HepG2 (cell line): ENCODE data around the gene INHA. TPM values are rescaled to one million over a fixed set of nuclear protein-coding genes. Genes with fewer than 3 reads are reported as not detected.

Experiments
- FOXP4 ChIP-seq: sonication (generic); formaldehyde crosslinking; IDR thresholded peaks from 2 replicates; pipeline ENCODE4 v1.4.0; 2020; ENCODE audit warnings: missing genetic modification reagents
- KMT2B ChIP-seq: IDR thresholded peaks from 2 replicates; pipeline ENCODE4 v1.6.1; 2016; ENCODE audit warnings: missing genetic modification reagents, missing compliant biosample characterization
- NFYB ChIP-seq: sonication (generic); formaldehyde crosslinking; IDR thresholded peaks from 2 replicates; pipeline ENCODE4 v1.4.0; 2020; ENCODE audit warnings: missing genetic modification reagents
- PAX8 ChIP-seq: sonication (generic); formaldehyde crosslinking; IDR thresholded peaks from 2 replicates; pipeline ENCODE4 v1.8.0; 2022; ENCODE audit warnings: mild to moderate bottlenecking, missing genetic modification reagents, borderline replicate concordance
- SNAI1 ChIP-seq: sonication (generic); formaldehyde crosslinking; IDR thresholded peaks from 2 replicates; pipeline ENCODE4 v1.5.0; 2020; ENCODE audit warnings: mild to moderate bottlenecking, missing genetic modification reagents, borderline replicate concordance
- TBX2 ChIP-seq: sonication (generic); formaldehyde crosslinking; IDR thresholded peaks from 2 replicates; pipeline ENCODE4 v1.5.0; 2020; ENCODE audit warnings: missing genetic modification reagents, mild to moderate bottlenecking, borderline replicate concordance
- polyA plus RNA-seq, 8 experiments: library from polyadenylated mRNA; depleted of rRNA in 3 of 8; stranded (reverse) in 7 of 8; unstranded in 1 of 8; fragments of >200 nt; fragmentation: Illumina TruSeq in 4 of 8; extraction: Trizol in 4 of 8; gene quantifications; 2 replicates each; pipeline versions ENCODE4 v1.2.1 to v1.2.3, GENCODE V29; 2011 to 2016; ENCODE audit warnings: low read depth in 4 of 8, missing spikeins in 1 of 8, mixed read lengths in 1 of 8; ENCODE audit not compliant: insufficient read depth in 1 of 8
- total RNA-seq, 5 experiments: library from RNA; depleted of rRNA; stranded (reverse); fragments of >200 nt; fragmentation: Illumina TruSeq; extraction: Trizol; gene quantifications; 2 replicates each; pipeline ENCODE4 v1.2.3, GENCODE V29; 2016; ENCODE audit warnings: low read depth in 1 of 5
- TF ChIP-seq, protein P1 (sequence below): sonication (generic); formaldehyde crosslinking; IDR thresholded peaks from 2 replicates; pipeline ENCODE4 v1.5.1; 2020; ENCODE audit warnings: mild to moderate bottlenecking, missing genetic modification reagents, borderline replicate concordance
- TF ChIP-seq, protein P2 (sequence below): sonication (generic); formaldehyde crosslinking; IDR thresholded peaks from 2 replicates; pipeline ENCODE4 v1.4.0; 2020; ENCODE audit warnings: mild to moderate bottlenecking, missing genetic modification reagents, borderline replicate concordance
- TF ChIP-seq, protein P3 (sequence below): IDR thresholded peaks from 2 replicates; pipeline ENCODE4 v1.4.0; 2020; ENCODE audit warnings: mild to moderate bottlenecking, missing genetic modification reagents

INHA gene
- total and polyA plus RNA-seq, 2 of the 13 experiments (the other 11 are each of a cell fraction or from before 2014, with no cell fraction given) = 4.1 to 15.2 TPM

- TF ChIP-seq, protein P1, sequence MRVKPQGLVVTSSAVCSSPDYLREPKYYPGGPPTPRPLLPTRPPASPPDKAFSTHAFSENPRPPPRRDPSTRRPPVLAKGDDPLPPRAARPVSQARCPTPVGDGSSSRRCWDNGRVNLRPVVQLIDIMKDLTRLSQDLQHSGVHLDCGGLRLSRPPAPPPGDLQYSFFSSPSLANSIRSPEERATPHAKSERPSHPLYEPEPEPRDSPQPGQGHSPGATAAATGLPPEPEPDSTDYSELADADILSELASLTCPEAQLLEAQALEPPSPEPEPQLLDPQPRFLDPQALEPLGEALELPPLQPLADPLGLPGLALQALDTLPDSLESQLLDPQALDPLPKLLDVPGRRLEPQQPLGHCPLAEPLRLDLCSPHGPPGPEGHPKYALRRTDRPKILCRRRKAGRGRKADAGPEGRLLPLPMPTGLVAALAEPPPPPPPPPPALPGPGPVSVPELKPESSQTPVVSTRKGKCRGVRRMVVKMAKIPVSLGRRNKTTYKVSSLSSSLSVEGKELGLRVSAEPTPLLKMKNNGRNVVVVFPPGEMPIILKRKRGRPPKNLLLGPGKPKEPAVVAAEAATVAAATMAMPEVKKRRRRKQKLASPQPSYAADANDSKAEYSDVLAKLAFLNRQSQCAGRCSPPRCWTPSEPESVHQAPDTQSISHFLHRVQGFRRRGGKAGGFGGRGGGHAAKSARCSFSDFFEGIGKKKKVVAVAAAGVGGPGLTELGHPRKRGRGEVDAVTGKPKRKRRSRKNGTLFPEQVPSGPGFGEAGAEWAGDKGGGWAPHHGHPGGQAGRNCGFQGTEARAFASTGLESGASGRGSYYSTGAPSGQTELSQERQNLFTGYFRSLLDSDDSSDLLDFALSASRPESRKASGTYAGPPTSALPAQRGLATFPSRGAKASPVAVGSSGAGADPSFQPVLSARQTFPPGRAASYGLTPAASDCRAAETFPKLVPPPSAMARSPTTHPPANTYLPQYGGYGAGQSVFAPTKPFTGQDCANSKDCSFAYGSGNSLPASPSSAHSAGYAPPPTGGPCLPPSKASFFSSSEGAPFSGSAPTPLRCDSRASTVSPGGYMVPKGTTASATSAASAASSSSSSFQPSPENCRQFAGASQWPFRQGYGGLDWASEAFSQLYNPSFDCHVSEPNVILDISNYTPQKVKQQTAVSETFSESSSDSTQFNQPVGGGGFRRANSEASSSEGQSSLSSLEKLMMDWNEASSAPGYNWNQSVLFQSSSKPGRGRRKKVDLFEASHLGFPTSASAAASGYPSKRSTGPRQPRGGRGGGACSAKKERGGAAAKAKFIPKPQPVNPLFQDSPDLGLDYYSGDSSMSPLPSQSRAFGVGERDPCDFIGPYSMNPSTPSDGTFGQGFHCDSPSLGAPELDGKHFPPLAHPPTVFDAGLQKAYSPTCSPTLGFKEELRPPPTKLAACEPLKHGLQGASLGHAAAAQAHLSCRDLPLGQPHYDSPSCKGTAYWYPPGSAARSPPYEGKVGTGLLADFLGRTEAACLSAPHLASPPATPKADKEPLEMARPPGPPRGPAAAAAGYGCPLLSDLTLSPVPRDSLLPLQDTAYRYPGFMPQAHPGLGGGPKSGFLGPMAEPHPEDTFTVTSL (CRISPR knock-in tag) = 0 out of 2 replicates have a peak, but pooled peaks have one; percentile 51
- TF ChIP-seq KMT2B (no peak), SNAI1 (CRISPR knock-in tag) (no peak), TBX2 (CRISPR knock-in tag) (peak; percentile 58; the same call in 1 of the 2 replicates), FOXP4 (CRISPR knock-in tag) (peak; percentile 44; the same call in 1 of the 2 replicates), NFYB (no peak), PAX8 (no peak)
- TF ChIP-seq, protein P2, sequence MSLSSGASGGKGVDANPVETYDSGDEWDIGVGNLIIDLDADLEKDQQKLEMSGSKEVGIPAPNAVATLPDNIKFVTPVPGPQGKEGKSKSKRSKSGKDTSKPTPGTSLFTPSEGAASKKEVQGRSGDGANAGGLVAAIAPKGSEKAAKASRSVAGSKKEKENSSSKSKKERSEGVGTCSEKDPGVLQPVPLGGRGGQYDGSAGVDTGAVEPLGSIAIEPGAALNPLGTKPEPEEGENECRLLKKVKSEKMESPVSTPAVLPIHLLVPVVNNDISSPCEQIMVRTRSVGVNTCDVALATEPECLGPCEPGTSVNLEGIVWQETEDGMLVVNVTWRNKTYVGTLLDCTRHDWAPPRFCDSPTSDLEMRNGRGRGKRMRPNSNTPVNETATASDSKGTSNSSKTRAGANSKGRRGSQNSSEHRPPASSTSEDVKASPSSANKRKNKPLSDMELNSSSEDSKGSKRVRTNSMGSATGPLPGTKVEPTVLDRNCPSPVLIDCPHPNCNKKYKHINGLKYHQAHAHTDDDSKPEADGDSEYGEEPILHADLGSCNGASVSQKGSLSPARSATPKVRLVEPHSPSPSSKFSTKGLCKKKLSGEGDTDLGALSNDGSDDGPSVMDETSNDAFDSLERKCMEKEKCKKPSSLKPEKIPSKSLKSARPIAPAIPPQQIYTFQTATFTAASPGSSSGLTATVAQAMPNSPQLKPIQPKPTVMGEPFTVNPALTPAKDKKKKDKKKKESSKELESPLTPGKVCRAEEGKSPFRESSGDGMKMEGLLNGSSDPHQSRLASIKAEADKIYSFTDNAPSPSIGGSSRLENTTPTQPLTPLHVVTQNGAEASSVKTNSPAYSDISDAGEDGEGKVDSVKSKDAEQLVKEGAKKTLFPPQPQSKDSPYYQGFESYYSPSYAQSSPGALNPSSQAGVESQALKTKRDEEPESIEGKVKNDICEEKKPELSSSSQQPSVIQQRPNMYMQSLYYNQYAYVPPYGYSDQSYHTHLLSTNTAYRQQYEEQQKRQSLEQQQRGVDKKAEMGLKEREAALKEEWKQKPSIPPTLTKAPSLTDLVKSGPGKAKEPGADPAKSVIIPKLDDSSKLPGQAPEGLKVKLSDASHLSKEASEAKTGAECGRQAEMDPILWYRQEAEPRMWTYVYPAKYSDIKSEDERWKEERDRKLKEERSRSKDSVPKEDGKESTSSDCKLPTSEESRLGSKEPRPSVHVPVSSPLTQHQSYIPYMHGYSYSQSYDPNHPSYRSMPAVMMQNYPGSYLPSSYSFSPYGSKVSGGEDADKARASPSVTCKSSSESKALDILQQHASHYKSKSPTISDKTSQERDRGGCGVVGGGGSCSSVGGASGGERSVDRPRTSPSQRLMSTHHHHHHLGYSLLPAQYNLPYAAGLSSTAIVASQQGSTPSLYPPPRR (CRISPR knock-in tag) = peak; percentile 45
- TF ChIP-seq, protein P3, sequence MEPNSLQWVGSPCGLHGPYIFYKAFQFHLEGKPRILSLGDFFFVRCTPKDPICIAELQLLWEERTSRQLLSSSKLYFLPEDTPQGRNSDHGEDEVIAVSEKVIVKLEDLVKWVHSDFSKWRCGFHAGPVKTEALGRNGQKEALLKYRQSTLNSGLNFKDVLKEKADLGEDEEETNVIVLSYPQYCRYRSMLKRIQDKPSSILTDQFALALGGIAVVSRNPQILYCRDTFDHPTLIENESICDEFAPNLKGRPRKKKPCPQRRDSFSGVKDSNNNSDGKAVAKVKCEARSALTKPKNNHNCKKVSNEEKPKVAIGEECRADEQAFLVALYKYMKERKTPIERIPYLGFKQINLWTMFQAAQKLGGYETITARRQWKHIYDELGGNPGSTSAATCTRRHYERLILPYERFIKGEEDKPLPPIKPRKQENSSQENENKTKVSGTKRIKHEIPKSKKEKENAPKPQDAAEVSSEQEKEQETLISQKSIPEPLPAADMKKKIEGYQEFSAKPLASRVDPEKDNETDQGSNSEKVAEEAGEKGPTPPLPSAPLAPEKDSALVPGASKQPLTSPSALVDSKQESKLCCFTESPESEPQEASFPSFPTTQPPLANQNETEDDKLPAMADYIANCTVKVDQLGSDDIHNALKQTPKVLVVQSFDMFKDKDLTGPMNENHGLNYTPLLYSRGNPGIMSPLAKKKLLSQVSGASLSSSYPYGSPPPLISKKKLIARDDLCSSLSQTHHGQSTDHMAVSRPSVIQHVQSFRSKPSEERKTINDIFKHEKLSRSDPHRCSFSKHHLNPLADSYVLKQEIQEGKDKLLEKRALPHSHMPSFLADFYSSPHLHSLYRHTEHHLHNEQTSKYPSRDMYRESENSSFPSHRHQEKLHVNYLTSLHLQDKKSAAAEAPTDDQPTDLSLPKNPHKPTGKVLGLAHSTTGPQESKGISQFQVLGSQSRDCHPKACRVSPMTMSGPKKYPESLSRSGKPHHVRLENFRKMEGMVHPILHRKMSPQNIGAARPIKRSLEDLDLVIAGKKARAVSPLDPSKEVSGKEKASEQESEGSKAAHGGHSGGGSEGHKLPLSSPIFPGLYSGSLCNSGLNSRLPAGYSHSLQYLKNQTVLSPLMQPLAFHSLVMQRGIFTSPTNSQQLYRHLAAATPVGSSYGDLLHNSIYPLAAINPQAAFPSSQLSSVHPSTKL (CRISPR knock-in tag) = no peak
Measured at GRCh38 chr2:219561179-219562048, 10.7 kb upstream of the INHA start (continued).
